ENCODE results near the gene ASPSCR1.

The ASPSCR1 gene

DNA sequence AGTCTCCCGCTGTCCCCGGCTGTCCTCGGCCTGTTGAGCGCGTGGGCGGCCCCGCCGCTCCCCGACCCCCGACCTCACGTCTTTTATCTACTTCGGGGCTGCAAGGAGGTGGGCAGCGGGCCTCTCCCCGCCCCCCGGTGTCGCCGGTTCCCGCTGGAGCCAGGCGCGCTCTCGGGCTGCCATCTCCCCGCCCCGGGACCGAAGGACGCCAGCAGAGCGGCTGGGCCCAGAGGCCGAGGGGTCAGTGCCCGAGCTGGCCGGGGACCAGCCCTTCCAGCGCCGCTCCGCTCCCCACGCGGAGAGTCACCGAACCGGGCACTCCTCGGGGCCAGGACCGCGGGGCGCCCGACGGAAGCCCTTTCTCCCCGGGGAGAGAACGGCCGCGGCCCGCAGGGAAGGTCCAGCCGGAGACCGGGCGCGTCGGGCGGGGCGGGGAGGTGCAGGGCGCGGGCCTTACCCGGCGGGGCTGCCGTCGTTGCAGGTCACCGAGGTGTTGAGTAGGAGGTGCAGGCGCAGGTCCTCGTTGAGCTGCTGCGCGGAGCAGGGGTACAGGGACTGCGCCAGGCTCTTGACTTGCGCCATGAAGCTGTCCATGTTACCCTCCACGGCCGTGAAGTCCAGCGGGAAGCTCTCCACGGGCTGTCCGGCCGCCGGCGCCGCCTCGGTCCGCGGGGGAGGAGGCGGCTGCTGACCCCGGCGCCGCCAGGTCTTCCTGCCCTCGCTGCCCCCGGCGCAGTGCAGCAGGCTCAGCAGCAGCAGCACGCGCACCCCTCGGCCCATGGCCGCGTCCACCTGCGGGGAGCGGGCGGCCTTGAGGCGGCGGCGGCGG is 17.1 kb upstream of the ASPSCR1 start:
- in situ Hi-C loops (cut with MboI; ENCODE audit: low sequenced_read_pairs) = loop anchor here (10.0 kb wide), 1 partner anchor 184 kb away; no protein-coding TSS in a partner anchor

DNA sequence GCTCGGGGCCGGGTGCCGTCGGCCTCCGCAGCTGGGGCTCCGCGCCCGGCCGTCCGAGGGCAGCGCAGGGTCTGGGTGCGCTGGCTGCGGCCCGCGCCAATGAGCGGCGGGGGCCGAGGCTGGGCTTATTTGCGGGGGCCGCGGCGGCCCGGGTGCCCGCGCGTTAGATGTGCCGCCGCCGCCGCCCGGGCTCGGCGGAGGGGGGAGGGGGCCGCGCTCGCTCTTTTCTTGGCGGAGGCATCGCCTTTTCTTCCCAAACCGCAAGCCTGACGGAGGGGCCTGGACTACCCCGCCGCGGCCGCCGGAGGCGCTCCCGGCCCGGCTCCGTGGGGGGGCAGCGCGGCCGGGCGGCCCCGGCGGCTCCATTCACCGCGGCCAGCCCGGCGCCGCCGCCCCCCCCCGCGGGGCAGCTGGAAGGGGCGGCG is 16.3 kb upstream of the ASPSCR1 start, which contains the start of gene NOTUM:
Gene NOTUM, minus strand, starts transcription at position 101 of the 425 bp plus-strand sequence. CDS start 278 bp downstream, outside the sequence.
- in situ Hi-C loops (cut with MboI; ENCODE audit: low sequenced_read_pairs) = loop anchor here (10.0 kb wide), 1 partner anchor 184 kb away; no protein-coding TSS in a partner anchor

GRCh38 chr17:81961521-81962498 is 15.6 kb upstream of the ASPSCR1 start:
- in situ Hi-C loops (cut with MboI; ENCODE audit: low sequenced_read_pairs) = loop anchor here (10.0 kb wide), 1 partner anchor 183 kb away; no protein-coding TSS in a partner anchor

- in situ Hi-C loops (cut with MboI; ENCODE audit: low sequenced_read_pairs) = loop anchor here (10.0 kb wide), 1 partner anchor 182 kb away; no protein-coding TSS in a partner anchor
These were observed 14.7 kb upstream of the ASPSCR1 start for GRCh38 chr17:81962499-81963441.

DNA sequence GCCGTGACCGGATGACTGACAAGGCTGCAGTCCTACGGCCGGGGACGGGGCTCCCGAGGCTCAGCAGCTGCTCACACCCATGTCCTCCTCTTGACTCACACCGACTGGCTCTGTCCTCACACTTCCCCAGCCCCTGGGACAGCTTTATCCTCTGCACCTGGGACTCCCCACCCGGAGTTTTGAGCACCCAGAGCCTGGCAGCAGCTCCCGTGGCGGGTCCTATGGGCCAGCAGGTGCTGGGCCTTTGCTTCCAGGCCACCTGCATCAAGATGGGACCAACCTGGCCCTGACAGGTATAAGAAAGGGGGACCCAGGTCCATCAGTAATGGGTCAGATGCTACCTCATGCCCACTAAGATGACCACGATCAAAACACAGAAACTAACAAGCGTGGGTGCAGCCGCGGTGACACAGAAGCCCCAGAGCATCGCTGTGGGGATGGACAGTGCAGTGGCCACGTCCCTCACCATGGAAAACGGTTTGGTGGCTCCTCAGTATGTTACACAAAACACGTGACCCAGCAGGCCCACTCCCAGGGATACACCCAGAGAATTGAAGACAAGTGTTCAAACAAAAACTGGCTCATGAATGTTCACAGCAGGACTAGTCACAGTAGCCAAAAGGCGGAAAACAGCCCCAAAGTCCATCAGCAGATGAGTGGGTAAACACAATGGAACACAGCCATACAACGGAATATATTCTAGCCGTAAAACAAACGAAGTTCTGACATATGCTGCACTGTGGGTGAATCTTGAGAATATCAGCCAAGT is 13.2 kb upstream of the ASPSCR1 start:
- in situ Hi-C loops (cut with MboI; ENCODE audit: low sequenced_read_pairs) = loop anchor here (10.0 kb wide), 1 partner anchor 181 kb away; no protein-coding TSS in a partner anchor

GRCh38 chr17:81966343-81967243 is 10.8 kb upstream of the ASPSCR1 start:
- in situ Hi-C loops (cut with MboI; ENCODE audit: low sequenced_read_pairs) = loop anchor here (10.0 kb wide), 1 partner anchor 178 kb away; no protein-coding TSS in a partner anchor

DNA sequence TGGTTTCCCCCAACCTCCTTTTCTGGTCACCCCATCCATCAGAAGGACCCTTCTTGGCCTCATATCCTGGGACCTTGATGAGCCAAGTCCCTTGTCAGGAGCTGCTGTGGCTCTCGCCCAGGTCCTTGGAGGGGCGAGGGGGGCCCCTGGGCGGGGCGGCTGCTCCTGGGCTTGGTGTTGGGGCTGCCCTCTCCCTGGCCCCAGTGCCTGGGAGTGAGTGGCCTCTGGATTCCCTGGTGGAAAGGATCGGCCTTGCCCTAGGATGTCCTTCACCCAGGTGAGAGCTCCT is 10.2 kb upstream of the ASPSCR1 start:
- in situ Hi-C loops (cut with MboI; ENCODE audit: low sequenced_read_pairs) = loop anchor here (10.0 kb wide), 1 partner anchor 178 kb away; no protein-coding TSS in a partner anchor

GRCh38 chr17:81967533-81968395 is 9.7 kb upstream of the ASPSCR1 start:
- in situ Hi-C loops (cut with MboI; ENCODE audit: low sequenced_read_pairs) = loop anchor here (10.0 kb wide), 1 partner anchor 177 kb away; no protein-coding TSS in a partner anchor

DNA sequence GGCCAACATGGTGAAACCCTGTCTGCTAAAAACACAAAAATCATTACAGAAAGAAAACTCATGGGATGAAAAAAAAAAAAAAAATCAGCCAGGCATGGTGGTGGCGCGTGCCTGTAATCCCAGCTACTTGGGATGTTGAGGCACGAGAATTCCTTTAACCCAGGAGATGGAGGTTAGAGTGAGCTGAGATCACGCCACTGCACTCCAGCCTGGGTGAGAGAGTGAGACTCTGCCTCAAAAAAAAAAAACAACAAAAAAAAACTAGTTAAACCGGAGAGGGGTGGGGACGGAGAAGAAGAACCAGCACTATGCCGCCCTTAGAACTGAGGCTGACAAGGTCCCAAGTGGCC is 9.1 kb upstream of the ASPSCR1 start:
- in situ Hi-C loops (cut with MboI; ENCODE audit: low sequenced_read_pairs) = loop anchor here (10.0 kb wide), 1 partner anchor 176 kb away; no protein-coding TSS in a partner anchor

GRCh38 chr17:81968850-81969812 is 8.3 kb upstream of the ASPSCR1 start:
- in situ Hi-C loops (cut with MboI; ENCODE audit: low sequenced_read_pairs) = loop anchor here (10.0 kb wide), 1 partner anchor 176 kb away; no protein-coding TSS in a partner anchor

DNA sequence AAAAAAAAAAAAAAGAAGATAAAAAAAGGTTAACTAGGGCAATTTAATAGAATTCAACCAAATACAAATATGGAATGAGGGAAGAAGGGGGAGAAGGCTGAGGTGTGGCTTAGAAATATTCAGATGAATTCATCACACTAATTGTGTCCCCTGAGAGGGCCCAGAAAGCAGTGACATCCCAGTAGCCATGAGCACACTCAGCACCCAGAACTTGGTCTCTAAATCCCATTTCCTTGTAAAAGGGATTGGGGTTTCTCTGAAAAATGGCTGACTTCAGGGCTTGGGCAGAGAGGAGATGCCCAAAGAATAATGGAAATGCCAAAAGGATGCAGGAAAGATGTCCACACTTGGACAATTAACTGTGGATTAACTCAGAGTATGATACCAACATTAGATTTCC is 4.0 kb upstream of the ASPSCR1 start:
- in situ Hi-C loops (cut with MboI; ENCODE audit: low sequenced_read_pairs) = no loop called here

DNA sequence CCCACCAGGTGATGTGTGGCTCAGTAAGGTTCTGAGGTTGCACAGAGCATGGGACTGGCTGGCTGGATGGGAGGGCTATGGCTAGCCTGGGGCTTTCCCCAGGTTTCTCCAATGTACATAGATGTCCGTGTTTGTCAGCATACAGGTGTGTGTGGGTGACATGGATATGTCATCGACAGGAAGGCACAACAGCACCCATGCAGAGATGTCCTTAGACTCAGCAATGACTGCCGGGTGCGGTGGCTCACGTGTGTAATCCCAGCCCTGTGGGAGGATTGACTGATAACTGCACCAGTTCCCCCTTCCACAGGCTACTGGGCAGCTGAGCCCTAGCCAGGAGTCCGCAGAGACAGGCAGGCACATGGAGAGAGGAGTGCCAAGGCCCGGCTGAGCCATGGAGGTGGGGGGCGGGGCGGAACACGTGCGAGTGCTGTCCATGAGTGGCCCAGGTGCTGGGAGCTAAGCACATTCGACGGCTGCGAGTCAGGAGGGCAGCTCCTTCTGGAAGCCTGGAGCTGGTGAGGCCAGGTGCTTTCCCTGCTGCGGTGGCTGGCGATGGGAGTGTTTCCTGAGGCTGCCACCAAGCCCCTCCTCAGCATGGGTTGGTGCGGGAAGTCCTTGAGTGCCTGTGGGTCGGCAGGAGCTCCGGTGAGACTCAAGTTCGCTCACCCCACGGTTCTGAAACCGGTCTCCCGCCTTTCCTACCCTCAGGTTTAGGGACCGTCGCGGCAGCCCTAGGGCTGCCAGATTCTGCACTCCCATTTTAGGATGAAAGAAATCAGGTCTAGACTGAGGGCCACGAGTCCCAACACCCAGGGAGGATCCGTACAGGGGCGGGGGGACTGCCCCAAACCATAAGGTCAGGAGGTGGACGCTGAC is 858 bp upstream of the ASPSCR1 start:
- in situ Hi-C loops (cut with MboI; ENCODE audit: low sequenced_read_pairs) = no loop called here

DNA sequence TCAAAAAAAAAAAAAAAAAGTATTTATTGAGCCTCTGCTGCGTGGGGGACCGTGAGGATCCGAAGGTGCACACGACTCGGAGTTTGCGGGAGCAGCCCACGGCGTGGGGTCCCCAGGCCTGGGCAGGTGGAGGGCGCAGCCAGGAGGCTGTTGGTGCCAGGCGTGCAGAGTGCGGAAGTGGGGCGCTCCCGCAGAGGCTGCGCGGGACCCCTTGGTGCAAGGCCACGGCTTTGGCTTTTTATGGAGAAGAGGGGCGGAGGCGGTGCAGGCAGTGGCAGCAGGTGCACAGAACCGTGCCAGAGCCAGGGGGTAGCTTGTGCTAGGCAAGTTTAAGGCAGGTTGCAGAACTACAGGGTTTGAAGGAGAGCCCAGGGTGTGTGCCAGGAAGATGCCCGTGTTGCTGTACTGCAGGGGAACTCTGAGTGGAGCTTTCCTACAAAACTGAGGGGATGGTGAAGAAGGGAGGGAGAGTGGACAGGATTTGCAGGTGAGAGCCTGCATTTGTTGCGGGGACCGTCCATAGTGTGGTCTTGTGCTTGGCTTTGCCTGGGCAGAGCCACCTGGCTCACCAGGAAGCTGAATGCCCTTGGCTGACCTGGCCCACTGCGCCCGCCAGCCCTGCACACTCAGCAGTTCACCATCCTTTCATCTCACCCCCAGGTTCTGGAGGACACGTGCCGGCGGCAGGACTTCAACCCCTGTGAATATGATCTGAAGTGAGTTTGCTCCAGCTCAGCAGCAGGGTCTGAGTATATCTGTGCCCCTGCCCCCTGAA is 1.3 kb downstream of the ASPSCR1 start:
- in situ Hi-C loops (cut with MboI; ENCODE audit: low sequenced_read_pairs) = no loop called here

DNA sequence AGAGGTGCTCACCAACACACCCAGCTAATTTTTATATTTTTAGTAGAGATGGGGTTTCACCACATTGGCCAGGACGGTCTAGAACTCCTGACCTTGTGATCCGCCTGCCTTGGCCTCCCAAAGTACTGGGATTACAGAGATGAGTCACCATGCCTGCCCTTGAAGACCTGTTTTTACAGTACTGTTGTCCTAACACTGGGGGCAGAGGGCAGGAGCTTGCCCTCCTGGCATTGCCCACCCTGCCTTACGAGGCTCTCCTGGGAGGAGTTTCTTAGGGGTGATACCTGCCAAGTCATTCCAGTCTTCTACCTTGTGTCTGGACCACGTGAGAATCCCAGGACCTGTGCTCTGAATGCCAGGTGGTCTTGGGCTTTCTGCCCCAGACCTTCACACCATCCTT is 2.7 kb downstream of the ASPSCR1 start:
- in situ Hi-C loops (cut with MboI; ENCODE audit: low sequenced_read_pairs) = no loop called here

All from HL-60/S4 (cell line).